Uterine smooth muscle cell (primary cell): ENCODE data around the gene PODXL2. TPM values are rescaled to one million over a fixed set of nuclear protein-coding genes. Genes with fewer than 3 reads are reported as not detected.

Experiments used
- total RNA-seq: library from RNA; depleted of rRNA; stranded (reverse); fragments of >200 nt; gene quantifications from 2 replicates; pipeline ENCODE4 v1.2.3, GENCODE V29; 2014

PODXL2 gene, protein sequence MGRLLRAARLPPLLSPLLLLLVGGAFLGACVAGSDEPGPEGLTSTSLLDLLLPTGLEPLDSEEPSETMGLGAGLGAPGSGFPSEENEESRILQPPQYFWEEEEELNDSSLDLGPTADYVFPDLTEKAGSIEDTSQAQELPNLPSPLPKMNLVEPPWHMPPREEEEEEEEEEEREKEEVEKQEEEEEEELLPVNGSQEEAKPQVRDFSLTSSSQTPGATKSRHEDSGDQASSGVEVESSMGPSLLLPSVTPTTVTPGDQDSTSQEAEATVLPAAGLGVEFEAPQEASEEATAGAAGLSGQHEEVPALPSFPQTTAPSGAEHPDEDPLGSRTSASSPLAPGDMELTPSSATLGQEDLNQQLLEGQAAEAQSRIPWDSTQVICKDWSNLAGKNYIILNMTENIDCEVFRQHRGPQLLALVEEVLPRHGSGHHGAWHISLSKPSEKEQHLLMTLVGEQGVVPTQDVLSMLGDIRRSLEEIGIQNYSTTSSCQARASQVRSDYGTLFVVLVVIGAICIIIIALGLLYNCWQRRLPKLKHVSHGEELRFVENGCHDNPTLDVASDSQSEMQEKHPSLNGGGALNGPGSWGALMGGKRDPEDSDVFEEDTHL
- 1.8 and 2.0 TPM in 2 replicates for total RNA-seq

DNA sequence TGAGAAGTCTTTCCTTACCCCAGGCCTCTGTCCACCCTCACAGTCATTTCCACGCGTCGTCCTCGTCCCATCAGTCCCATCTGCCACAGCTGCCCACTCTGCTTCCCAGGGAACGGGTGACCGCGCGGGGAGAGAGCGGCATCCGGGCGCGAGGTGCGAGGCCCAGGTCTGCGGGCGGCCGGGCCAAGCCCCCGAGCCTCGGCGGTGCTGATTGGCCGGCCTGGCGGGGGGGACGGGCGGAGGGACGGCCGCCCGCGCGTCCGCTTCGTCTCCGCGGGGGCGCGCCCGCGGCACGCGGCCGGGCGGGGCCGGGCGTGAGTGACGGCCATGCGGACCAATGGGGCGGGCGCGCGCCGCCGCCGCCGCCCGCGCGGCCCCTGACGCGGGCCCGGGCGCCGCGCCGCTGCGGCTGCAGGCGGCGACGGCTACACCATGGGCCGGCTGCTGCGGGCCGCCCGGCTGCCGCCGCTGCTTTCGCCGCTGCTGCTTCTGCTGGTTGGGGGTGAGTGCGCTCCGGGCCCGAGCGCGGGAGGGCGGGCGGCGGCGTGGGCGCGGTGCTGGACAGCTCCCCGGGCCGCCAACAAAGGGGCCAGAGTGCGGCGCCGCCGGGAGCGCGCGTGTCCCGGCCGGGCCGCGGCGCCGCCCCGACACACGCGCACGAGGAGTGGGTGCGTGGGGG, at the start of gene PODXL2:
TSS of gene PODXL2 (plus strand) at position 398 of the 679 bp plus-strand sequence. CDS start at position 433, 35 bp downstream.

DNA sequence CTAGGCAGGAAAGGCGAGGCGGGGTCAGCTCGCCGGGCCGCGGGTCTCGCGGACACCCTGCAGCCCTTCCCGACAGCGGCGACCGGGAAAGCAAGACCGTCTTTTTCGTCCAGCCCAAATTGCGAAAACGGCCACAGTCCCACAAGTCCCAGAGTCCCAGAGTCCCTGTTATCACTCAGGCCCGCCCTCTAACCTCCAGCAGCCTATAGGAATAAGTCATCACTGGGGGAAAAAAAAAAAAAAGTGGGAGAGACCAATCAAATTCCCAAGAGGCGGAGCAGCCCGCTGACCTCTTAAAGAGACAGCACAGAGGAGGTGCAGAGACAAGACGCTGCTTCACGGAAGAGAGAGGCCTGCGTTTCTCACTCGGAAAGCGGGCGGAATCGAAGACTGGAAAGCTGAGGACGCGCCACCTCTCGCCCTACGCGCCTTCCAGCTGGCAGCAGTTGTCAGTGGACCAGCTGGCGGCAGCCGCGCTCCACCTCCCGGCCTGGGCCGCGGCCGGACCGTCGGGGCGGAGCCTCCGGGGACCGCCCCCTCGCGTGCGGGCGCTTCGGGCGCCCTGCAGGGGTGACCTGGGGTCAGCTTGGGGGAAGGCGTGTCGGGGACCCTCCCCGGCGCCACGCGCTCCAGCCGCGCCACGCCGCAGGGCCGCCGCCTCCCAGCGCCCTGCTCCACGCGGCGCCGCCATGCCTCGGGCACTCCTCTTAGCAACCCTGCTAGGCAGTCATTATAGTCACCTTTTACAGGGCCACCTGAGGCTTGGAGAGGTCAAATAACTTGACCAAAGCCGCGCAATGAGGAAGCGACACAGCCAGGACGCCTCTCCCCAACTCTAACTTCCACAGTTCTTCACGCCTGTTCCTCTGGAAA, 38.2 kb upstream of the PODXL2 start, which contains the start of gene TPRA1:
TSS of gene TPRA1 (minus strand) at position 141 of the 873 bp plus-strand sequence. CDS start 10,587 bp downstream, outside the sequence.

DNA sequence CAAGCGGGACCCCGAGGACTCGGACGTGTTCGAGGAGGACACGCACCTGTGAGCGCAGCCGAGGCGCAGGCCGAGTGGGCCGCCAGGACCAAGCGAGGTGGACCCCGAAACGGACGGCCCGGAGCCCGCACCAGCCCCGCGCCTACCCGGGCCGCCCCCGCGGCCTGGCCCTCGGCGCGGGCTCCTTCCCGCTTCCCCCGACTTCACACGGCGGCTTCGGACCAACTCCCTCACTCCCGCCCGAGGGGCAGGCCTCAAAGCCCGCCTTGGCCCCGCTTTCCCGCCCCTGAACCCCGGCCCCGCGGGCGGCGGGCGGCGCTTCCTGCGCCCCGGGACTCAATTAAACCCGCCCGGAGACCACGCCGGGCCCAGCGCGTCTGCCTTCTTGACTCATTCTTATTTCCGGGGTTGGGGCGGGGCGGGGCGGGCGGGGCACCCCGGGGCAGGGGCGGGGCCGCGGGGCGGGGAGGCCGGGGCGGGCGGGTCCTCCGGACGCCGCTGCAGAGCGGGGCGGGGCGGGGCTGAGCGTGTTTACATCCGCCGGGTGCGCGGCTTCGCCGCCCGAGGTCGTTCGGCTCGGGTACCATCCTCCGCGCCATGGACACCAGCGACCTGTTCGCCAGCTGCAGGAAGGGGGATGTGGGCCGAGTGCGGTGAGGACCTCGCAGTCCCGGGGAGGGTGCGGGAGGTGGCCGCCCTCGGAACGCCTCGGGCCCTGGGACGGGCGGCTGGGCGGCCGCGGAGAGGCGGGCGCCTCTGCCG, 43.6 kb downstream of the PODXL2 start, which contains the start of gene ABTB1:
TSS of gene ABTB1 (plus strand) at position 524 of the 762 bp plus-strand sequence. CDS start at position 598, 74 bp downstream.

Other genes starting within 250 kb of the PODXL2 start
- 34.2 and 54.5 TPM in 2 replicates for gene TPRA1, start 38.5 kb upstream of the PODXL2 start, total RNA-seq
- 56.2 and 160 TPM in 2 replicates for gene MCM2, start 30.8 kb upstream of the PODXL2 start, total RNA-seq
- gene ABTB1, start 43.8 kb downstream of the PODXL2 start, total RNA-seq, result 8.4 and 11.7 TPM in 2 replicates
- gene MGLL, start 193.3 kb downstream of the PODXL2 start, total RNA-seq, result 25.1 and 38.6 TPM in 2 replicates